CD4-positive, alpha-beta T cell (primary cell): ENCODE results near the gene CPNE2. TPM values are rescaled to one million over a fixed set of nuclear protein-coding genes. Genes with fewer than 3 reads are reported as not detected.

Source experiments
- ATAC-seq: fragments of 200-7000 bp; cut with Tn5 transposase; one replicate; pipeline ENCODE4 v1.10.0; 2022; ENCODE audit warnings: mild to moderate bottlenecking; ENCODE audit not compliant: poor library complexity
- CTCF ChIA-PET: fragments of 350-600 bp; sonication (Branson Sonifier 250); formaldehyde crosslinking; loops from one replicate; lab custom pipeline; 2021; ENCODE audit warnings: antibody characterized with exemption, inconsistent platforms; lab: Charles Lee
- POLR2A ChIA-PET: fragments of 350-600 bp; sonication (Branson Sonifier 250); formaldehyde crosslinking; loops from one replicate; lab custom pipeline; 2021; ENCODE audit warnings: antibody characterized with exemption, inconsistent platforms; lab: Charles Lee
- DNase-seq, 14 experiments: peaks; one replicate each; pipeline ENCODE4 v3.0.0-alpha.2; 2013 to 2020; ENCODE audit warnings: mixed read lengths in 2 of 14
- H3K27ac ChIP-seq, 2 donors: one replicate each; pipeline versions ENCODE4 v1.5.1 to v1.7.0; 2013; ENCODE audit warnings: low read length in 2 of 2, low read depth in 1 of 2, mild to moderate bottlenecking in 1 of 2
- H3K27me3 ChIP-seq, 2 experiments: 1 replicate in 1 of 2; 2 replicates in 1 of 2; pipeline versions ENCODE4 v1.6.1 to v1.7.0; 2013; ENCODE audit warnings: low read length in 2 of 2, control low read depth in 1 of 2, mild to moderate bottlenecking in 1 of 2, moderate library complexity in 1 of 2; ENCODE audit not compliant: insufficient read depth in 2 of 2, control insufficient read depth in 1 of 2
- H3K36me3 ChIP-seq: one replicate; pipeline ENCODE4 v1.6.1; 2013; ENCODE audit warnings: low read length, control low read depth; ENCODE audit not compliant: insufficient read depth
- H3K4me1 ChIP-seq: one replicate; pipeline ENCODE4 v1.6.1; 2013; ENCODE audit warnings: low read length, control low read depth; ENCODE audit not compliant: insufficient read depth
- H3K4me3 ChIP-seq: one replicate; pipeline ENCODE4 v1.5.1; 2013; ENCODE audit warnings: mild to moderate bottlenecking, low read length, moderate library complexity
- H3K9me3 ChIP-seq, 2 experiments: 1 replicate in 1 of 2; 2 replicates in 1 of 2; pipeline versions ENCODE4 v1.6.1 to v1.7.0; 2013; ENCODE audit warnings: low read length in 2 of 2, mild to moderate bottlenecking in 2 of 2, control low read depth in 1 of 2, moderate library complexity in 1 of 2; ENCODE audit not compliant: control insufficient read depth in 1 of 2, insufficient read depth in 1 of 2
- H3K27ac Mint-ChIP-seq: one replicate; pipeline ENCODE4 v1.8.0; 2020; ENCODE audit warnings: mixed read lengths
- H3K27me3 Mint-ChIP-seq: one replicate; pipeline ENCODE4 v1.8.0; 2021; ENCODE audit warnings: mixed read lengths
- H3K36me3 Mint-ChIP-seq: one replicate; pipeline ENCODE4 v1.8.0; 2021; ENCODE audit warnings: low read depth, mixed read lengths
- H3K4me1 Mint-ChIP-seq: one replicate; pipeline ENCODE4 v1.8.0; 2021; ENCODE audit warnings: low read depth, mixed read lengths
- H3K4me3 Mint-ChIP-seq: one replicate; pipeline ENCODE4 v1.8.0; 2020; ENCODE audit warnings: mild to moderate bottlenecking, mixed read lengths
- H3K9me3 Mint-ChIP-seq: one replicate; pipeline ENCODE4 v1.8.0; 2020; ENCODE audit warnings: mixed read lengths
- intact Hi-C, 2 experiments: fragments of 100-400 bp; cut with DNase I in 1 of 2; cut with micrococcal nuclease in 1 of 2; formaldehyde crosslinking; loops; one replicate each; pipeline versions ENCODE4 v1.15.1 to v1.9.0; 2023 to 2025; cut with DNase I, micrococcal nuclease
- total RNA-seq, 174 experiments: library from RNA in 2 of 174; stranded (reverse) in 2 of 174; gene quantifications; one replicate each; pipeline ENCODE4 v1.2.3 and lab custom pipeline; 2021 to 2026
- TF ChIP-seq, protein P1 (sequence below): fragments of 200-600 bp; IDR thresholded peaks from one replicate; pipeline ENCODE4 v1.8.0; 2022; ENCODE audit warnings: antibody characterized with exemption, mild to moderate bottlenecking

The CPNE2 gene
- total RNA-seq, 2 experiments from 2014 or later, result 2.2 to 3.5 TPM

DNA sequence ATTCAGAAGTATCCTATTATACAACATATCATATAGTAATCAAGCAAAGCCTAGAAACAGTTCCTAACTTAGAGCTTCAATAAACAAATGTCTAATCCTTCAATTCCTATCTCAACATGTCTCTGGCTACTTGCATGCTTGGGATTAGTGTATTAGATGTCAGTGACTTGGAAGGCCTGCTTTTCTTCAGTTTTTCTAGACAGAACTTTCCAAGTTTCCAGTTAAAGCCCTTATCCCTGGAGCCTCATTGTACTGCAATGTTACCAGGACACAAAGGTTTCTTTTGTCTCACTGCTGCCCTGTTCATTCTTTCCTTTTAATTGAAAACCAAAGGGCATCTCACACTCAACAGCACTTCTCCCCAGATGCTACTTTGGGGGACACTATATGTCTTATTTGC lies 76.9 kb downstream of the CPNE2 start:
- POLR2A ChIA-PET, result no interaction called here
- Mint-ChIP-seq H3K4me1 (peaks cover 27% of the 10 kb centered on the region), H3K4me3 (no peak overlapping the region), H3K27me3 (no peaks in the 10 kb centered on the region), H3K27ac (no peak overlapping the region), H3K9me3 (no peaks in the 10 kb centered on the region), H3K36me3 (peaks cover 87% of the 10 kb centered on the region)
- ATAC-seq, result no peak
- TF ChIP-seq, protein P1, sequence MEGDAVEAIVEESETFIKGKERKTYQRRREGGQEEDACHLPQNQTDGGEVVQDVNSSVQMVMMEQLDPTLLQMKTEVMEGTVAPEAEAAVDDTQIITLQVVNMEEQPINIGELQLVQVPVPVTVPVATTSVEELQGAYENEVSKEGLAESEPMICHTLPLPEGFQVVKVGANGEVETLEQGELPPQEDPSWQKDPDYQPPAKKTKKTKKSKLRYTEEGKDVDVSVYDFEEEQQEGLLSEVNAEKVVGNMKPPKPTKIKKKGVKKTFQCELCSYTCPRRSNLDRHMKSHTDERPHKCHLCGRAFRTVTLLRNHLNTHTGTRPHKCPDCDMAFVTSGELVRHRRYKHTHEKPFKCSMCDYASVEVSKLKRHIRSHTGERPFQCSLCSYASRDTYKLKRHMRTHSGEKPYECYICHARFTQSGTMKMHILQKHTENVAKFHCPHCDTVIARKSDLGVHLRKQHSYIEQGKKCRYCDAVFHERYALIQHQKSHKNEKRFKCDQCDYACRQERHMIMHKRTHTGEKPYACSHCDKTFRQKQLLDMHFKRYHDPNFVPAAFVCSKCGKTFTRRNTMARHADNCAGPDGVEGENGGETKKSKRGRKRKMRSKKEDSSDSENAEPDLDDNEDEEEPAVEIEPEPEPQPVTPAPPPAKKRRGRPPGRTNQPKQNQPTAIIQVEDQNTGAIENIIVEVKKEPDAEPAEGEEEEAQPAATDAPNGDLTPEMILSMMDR, result no peak
- Histone ChIP-seq H3K9me3 (no peaks in the 10 kb centered on the region), H3K27me3 (no peaks in the 10 kb centered on the region), H3K4me1 (peaks cover 5% of the 10 kb centered on the region), H3K4me3 (no peak overlapping the region), H3K36me3 (peaks cover 78% of the 10 kb centered on the region), H3K27ac (no peak overlapping the region)
- intact Hi-C loops, result loop anchor here (2.0 to 5.0 kb wide), 2 partner anchors 77 to 302 kb away; partner anchors contain the start of genes CPNE2 (in 1 of the 2) and SLC12A3 (in 1 of the 2)
- CTCF ChIA-PET, result interaction anchor here (0.6 to 1.1 kb wide), 2 partner anchors 85 to 839 kb away, joined by 3 read pairs; no protein-coding TSS in a partner anchor
- DNase-seq, result no peak

DNA sequence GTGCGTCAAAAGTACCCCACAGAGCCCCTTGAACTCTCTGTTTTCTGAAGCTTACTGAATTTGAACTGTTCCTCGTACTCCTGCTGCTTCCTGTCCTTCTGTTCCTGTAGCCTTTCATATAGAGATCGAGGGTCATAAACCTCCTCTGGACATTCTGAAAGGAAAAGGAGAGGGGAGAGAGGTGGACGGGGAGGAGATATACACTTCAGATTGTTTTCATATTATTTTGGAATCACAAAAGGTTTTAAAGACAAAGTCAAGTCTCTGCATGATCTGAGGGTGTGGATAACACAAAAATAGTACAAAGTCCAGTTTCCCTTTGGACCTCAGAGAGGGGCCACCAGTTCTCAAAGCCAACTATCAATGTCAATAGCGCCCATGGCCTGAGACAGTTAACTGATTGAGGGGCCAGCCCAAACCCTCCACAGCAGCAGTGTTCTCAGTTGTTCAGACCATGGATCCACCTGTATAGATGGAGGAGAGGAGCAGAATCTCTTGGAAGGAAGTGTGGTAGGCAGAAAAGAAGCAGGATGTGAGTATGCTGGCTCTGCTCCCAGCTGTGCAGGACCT lies 80.4 kb downstream of the CPNE2 start:
- POLR2A ChIA-PET, result no interaction called here
- Histone ChIP-seq H3K27ac (no peak overlapping the region), H3K27me3 (no peaks in the 10 kb centered on the region), H3K9me3 (no peaks in the 10 kb centered on the region), H3K36me3 (peaks cover 45% of the 10 kb centered on the region), H3K4me3 (no peak overlapping the region), H3K4me1 (peaks cover 2% of the 10 kb centered on the region)
- no peaks in the 10 kb centered on the region for H3K9me3 Mint-ChIP-seq
- ATAC-seq (no peak), DNase-seq (no peak)
- no peak overlapping the region for H3K27ac Mint-ChIP-seq
- CTCF ChIA-PET, result interaction anchor here (1.2 kb wide), 1 partner anchor 89 kb away, joined by 3 read pairs; no protein-coding TSS in a partner anchor
- no peaks in the 10 kb centered on the region for H3K27me3 Mint-ChIP-seq
- H3K4me3 Mint-ChIP-seq, result no peak overlapping the region
- TF ChIP-seq, protein P1, result no peak
- peaks cover 9% of the 10 kb centered on the region for H3K4me1 Mint-ChIP-seq
- intact Hi-C loops, result no loop called here
- peaks cover 64% of the 10 kb centered on the region for H3K36me3 Mint-ChIP-seq

DNA sequence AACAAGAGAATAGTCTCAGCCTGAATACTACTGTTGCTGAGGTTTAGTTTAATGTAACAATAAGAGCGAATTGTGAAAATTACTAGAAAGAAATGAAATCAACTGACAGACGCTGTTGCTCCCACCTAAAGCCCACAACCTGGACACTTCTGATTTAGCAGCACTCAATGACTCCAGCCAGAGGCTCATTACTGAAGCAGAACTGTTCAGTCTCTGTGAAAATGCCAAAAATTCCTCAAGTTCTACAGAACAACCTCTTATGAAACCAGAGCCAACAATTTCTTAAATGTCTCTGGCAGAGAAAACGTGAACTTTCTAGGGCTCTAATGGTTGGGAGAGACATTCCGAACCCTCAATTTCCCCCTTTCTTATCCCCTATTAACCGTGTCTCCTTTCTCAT lies 83.5 kb downstream of the CPNE2 start:
- Mint-ChIP-seq H3K27ac (peak overlapping the region; percentile 8), H3K36me3 (peaks cover 46% of the 10 kb centered on the region), H3K9me3 (no peaks in the 10 kb centered on the region), H3K27me3 (no peaks in the 10 kb centered on the region), H3K4me3 (no peak overlapping the region), H3K4me1 (peaks cover 4% of the 10 kb centered on the region)
- Histone ChIP-seq H3K4me1 (no peaks in the 10 kb centered on the region), H3K9me3 (no peaks in the 10 kb centered on the region), H3K27ac (no peak overlapping the region), H3K27me3 (no peaks in the 10 kb centered on the region), H3K4me3 (no peak overlapping the region), H3K36me3 (peaks cover 35% of the 10 kb centered on the region)
- ChIA-PET POLR2A (no interaction called here), CTCF (no interaction called here)
- ATAC-seq (no peak), DNase-seq (no peak)
- TF ChIP-seq, protein P1, result no peak
- intact Hi-C loops, result no loop called here
